Measurements from ENCODE around the gene HECTD2. TPM values are rescaled to one million over a fixed set of nuclear protein-coding genes. Genes with fewer than 3 reads are reported as not detected.
A peak's percentile ranks its signal among the peaks of the same experiment; 100 is the strongest.

Gene HECTD2
- total and polyA plus RNA-seq, 9 of the 15 experiments (the other 6 are each of a cell fraction or from before 2014, with no cell fraction given): 1.3 to 5.9 (median 3.9) TPM

GRCh38 chr10:91409069-91409868 is 875 bp upstream of the HECTD2 start (continued):
- TF ChIP-seq, protein P1, sequence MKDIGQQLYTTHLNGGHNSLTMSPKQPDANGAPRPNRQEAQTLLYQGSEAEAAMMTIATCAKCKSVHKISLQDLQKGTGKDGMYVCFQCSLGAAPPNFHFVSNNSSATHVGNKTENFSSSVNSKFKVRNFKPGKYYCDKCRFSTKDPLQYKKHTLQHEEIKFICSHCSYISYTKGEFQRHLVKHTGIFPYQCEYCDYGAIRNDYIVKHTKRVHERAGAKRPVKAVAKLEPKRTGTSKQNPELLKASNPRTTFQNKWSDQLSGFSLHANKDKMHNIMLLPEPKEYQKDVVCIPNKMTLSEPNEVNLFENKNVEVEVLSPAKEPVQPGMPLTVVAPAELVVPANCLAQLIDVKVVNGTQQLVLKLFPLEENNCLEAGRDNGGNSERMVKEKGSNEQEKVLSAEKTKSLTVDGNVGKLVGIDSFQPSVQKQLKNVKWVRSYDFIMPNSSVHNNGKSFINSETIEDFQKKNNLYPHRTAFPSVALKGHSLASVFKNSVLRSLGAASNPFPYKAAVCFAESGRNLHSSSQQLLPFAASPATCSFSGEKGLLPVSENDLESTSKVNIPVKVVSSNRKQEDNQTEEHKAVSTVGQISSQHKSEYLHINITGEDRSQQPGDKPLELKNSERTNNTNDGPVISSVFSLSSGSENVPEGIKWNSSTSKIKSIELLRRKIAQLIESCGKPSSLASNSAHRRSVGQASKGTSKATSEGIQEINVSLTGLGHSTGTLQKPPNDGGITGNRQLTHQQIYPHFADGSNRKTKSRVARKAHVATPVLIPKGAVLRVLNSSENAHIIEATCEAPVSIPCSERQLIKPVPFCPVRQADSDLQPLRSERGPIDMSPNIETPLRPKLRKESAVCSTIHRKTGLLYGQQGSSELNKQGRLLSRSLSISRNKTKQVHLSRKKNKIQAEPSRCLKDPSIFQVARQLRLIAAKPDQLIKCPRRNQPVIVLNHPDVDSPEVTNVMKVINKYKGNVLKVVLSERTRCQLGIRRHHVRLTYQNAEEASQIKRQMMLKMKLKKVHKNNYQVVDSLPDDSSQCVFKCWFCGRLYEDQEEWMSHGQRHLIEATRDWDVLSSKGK (CRISPR knock-in tag; IDR thresholded peaks at IDR 0.05): no peak
- TF ChIP-seq ZNF76 (CRISPR knock-in tag; IDR thresholded peaks at IDR 0.05; ENCODE audit: borderline replicate concordance) (no peak), ZNF780A (CRISPR knock-in tag; IDR thresholded peaks at IDR 0.05) (no peak), ZNF436 (CRISPR knock-in tag; IDR thresholded peaks at IDR 0.05) (no peak), MLLT1 (IDR thresholded peaks at IDR 0.05) (no peak), ZNF146 (CRISPR knock-in tag; IDR thresholded peaks at IDR 0.05; ENCODE audit: unreplicated experiment) (no peak), GTF2E2 (tag; IDR thresholded peaks at IDR 0.05) (peak; percentile 84), RREB1 (CRISPR knock-in tag; IDR thresholded peaks at IDR 0.05) (no peak)
- TF ChIP-seq, protein P2, sequence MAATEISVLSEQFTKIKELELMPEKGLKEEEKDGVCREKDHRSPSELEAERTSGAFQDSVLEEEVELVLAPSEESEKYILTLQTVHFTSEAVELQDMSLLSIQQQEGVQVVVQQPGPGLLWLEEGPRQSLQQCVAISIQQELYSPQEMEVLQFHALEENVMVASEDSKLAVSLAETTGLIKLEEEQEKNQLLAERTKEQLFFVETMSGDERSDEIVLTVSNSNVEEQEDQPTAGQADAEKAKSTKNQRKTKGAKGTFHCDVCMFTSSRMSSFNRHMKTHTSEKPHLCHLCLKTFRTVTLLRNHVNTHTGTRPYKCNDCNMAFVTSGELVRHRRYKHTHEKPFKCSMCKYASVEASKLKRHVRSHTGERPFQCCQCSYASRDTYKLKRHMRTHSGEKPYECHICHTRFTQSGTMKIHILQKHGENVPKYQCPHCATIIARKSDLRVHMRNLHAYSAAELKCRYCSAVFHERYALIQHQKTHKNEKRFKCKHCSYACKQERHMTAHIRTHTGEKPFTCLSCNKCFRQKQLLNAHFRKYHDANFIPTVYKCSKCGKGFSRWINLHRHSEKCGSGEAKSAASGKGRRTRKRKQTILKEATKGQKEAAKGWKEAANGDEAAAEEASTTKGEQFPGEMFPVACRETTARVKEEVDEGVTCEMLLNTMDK (IDR thresholded peaks at IDR 0.05; ENCODE audit: borderline replicate concordance, insufficient read depth, low read depth, low read length, poor library complexity, severe bottlenecking): no peak

Measured in K562 (cell line).